Effector CD8-positive, alpha-beta T cell (primary cell): Measurements from ENCODE around the gene KANK4.
"Not testable (repeated sequence)": the region's sequence is repeated elsewhere in the genome, so short reads cannot be mapped to it uniquely, and the experiment has no call there.

ENCODE experiments used
- DNase-seq: peaks from one replicate; lab custom pipeline; 2025; lab: John Stamatoyannopoulos, UW

Gene KANK4

DNA sequence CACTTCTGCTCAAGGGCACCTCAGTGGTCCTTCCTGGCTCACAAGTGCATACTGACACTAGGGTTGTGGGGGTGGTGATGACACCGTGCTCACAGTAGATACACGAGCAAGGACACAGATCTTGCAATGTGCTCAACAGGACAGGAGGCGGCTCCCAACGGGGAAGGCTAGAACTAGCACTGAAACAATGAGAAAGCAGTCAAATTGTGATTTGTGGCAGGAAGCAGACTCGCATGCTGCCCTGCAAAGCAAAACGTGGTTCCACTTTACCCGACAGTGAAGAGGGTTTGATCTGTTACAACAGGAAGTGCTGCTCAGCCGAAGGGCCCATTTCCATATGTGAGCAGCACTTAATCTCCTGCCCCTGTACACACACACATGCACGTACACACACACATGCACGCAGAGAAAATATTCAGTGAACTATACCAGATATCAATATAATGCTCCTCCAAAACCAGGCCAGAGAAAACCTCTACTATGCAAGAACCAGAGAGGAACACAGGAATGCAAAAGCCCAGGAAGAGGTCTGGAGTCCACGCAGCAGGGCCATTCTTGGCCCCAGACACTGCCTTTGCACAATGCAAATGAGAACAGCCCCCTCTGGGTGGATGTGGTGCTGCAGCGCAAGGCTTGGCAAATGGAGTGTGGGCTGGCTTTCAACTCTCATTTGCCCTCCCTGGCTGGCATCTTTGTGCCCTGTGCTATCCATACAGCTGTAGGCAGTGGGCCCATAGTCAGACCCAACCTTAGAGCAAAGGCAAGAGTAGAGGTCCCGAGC, 47.1 kb downstream of the KANK4 start:
- peak; percentile 2 for DNase-seq

DNA sequence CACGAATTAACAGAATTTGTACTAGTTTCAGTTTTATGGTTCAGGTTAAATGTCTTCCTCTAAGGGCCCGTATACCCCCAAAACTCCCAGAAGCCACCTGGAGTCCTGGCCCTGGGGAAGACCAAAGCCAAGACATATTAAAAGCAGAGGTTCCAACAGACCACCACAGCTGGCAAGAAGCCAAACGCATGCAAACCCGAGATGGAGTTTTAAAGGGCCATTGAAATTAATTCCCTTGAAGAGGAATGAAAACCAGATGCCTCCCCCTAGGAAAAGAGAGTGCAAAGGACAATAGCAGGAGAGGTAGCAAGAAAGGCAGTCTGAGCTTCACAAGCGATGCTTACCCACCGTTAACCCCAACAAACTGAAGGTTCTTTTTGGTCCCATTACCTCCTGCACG, 48.1 kb downstream of the KANK4 start:
- no peak for DNase-seq

GRCh38 chr1:62269851-62270495, 49.3 kb downstream of the KANK4 start:
- DNase-seq = no peak

GRCh38 chr1:62269439-62269838, 49.8 kb downstream of the KANK4 start:
- DNase-seq = no peak

DNA sequence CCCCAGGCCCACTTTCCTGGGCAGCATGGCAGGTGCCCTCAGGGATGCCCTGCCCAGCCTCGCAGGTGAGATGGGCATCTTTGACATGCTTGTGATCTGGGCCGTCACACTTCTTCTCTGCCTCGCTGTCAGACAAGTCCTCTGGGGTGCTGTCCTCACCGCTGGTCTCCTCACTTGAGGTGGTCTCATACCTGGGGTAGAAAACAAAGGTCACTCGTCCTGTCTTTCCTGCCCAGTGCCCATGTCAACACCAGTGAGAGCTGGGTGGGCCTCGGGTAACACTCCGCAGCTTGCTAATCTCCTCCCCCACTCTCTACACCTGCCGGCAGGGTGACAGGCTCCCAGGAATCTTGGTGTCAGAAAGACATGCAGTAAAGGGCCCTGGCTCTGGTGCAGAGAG, 50.9 kb downstream of the KANK4 start:
- no peak for DNase-seq

DNA sequence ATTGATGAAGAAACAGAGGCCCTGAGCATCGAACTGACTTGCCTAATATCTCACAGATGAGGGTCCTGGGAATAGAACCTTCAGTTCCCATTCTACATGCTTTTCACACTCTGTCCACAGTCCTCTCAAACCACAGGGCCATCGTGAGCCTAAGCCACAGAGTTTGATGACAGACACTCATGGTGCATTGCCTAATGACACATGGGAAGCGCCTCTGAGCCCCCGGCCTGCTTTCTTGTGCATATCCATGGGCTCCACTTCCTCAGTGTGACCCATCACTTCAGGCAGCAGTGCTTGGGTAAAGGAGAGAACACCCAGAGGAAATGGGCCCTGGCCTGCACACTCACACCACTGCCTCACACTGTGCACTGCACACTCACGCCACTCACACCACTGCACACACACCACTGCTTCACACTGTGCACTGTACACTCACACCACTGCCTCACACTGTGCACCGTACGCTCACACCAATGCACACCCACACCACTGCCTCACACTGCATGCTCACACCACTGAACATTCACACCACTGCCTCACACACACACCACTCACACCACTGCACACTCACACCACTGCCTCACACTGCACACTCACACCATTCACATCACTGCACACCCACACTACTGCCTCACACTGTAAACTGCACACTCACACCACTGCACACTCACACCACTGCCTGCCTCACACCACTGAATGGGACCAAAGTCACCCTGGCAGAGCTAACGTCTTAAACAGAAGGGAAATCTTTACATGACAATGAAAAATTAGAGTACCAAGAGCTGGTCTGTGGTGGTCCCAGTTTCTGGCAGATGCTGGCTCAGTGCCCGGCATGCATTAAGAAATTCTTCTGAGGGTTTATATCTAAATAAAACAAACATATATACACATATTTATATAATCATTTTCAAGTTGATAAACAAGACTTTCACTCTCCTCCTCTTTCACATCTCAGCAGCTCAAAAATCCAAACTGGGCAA, 53.0 kb downstream of the KANK4 start:
- DNase-seq = no peak

DNA sequence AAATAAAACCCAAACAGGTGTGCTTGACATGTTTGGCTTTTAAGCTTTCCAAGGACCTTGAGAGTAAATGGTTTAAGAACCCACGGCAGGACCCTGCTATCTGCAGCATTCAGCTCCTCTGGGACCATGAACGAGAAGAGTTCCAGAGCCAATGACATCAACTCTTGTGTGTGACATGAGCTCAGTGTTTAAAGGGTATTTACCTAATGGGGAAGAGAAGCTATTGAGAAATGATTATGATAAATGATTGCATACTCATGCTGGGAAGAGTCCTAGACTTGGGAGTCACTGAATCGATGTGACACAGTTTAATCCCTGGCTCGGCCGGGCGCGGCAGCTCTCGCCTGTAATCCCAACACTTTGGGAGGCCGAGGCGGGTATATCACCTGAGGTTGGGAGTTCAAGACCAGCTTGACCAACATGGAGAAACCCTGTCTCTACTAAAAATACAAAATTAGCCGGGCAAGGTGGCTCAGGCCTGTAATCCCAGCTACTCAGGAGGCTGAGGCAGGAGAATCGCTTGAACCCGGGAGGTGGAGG, 55.4 kb downstream of the KANK4 start:
- no peak for DNase-seq

DNA sequence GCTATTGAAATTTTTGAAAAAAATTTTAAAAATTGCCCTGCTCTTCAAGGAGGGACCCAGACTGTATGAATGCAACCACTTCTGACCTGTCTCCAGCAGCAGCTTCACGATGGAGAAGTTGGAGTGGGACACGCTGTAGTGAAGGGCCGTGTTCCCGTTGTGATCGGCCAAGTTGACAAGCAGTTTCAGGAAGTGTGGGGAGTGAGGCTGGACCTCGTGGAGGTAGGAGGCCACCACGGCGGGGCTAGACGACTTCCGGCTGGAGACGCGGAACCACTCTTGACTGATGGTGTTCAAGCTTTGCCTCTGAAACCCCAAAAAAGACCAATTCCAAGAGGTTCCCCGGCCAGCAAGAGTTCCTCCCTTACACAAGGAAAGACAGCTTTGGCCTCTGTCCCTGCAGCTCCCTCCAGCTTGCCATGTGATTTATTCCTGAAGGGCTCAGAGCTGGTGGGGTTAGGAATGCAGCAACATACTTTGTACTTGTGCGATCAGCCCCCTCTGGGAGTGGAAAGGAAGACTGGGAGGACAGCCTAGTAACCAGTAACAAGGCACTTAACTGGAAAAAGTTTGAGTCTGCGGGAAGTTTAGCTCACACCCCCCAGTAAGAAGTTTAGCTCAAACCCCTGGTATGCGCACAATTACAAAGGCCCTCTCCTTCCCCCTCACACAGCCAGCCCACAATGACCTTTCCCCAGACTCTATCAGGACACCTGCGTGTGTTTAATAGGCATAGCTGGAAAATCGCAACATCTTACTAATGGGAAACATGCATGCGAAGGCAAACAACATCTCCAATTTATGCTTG, 56.0 kb downstream of the KANK4 start:
- DNase-seq = no peak

GRCh38 chr1:62260688-62261087, 58.5 kb downstream of the KANK4 start:
- no peak for DNase-seq

DNA sequence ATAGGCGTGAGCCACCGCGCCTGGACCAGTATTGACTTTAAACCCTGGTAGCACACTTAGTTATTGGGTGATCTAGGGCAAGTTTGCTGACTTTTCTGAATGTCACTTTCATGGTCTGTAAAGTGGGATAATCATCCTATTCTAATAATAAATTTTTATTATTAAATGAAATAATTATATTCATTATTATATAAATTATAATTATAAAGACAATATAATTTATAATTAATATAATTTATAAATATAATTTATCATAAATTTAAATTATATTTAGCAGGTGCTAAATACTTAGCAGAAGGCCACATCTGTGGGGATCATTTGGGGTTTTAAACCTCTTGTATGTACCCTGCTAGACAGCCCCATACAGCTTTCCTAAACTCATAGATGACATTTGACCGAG, 59.7 kb downstream of the KANK4 start:
- no peak for DNase-seq

DNA sequence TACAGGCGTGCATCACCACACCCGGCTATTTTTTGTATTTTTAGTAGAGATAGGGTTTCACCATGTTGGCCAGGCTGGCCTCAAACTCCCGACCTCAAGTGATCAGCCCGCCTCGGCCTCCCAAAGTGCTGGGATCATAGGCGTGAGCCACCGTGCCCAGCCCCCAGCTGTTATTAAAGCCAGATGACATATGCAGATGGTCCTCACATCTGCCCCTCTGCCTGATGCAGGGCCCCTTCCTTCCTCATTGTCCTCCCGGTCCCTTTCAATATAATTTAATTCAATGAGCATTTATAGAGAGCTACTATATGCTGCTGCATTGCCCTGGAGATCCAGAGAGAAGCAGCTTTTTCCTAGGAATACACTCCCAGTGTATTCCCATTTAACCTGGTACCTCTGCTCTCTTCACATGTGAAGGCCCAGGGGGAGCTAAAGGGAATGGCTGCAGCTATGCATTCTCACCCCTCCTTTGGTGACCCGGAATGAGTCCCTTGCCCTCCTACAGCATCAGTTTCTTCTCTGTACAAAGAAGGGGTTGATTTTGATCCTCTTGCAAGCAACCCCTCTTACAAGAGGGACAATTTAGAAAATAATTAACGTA, 69.0 kb downstream of the KANK4 start:
- no peak for DNase-seq

GRCh38 chr1:62247391-62248168, 71.7 kb downstream of the KANK4 start:
- DNase-seq = no peak

DNA sequence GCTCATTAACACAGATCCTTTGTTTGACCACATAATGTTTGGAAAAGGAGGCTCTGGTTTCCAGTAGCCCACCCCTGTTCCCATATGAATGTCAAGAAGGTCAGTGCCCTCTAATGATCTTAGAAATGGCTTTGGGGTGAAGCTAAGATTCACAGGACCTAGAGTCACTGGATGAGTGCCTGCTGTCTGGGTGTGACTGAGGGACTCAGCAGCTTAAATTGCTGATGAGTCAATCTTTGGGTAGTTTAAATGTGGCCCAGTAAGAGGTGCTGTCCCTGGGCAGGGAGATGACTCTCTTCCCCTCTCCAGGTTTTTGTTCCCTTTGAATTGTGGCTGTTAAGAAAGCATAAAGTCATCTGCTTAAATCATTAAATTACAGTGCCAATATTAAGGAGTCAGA, 74.0 kb downstream of the KANK4 start:
- DNase-seq = no peak

DNA sequence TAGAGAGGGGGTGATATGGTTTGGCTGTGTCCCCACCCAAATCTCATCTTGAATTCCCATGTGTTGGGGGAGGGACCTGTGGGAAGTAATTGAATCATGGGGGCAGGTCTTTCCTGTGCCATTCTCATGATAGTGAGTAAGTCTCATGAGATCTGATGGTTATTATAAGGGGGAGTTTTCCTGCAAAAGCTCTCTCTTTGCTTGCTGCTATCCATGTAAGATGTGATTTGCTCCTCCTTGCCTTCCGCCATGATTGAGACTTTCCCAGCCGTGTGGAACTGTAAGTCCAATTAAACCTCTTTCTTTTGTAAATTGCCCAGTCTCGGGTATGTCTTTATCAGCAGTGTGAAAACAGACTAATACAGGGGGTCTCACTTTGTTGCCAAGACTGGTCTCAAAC, 74.9 kb downstream of the KANK4 start:
- not testable (repeated sequence) for DNase-seq

DNA sequence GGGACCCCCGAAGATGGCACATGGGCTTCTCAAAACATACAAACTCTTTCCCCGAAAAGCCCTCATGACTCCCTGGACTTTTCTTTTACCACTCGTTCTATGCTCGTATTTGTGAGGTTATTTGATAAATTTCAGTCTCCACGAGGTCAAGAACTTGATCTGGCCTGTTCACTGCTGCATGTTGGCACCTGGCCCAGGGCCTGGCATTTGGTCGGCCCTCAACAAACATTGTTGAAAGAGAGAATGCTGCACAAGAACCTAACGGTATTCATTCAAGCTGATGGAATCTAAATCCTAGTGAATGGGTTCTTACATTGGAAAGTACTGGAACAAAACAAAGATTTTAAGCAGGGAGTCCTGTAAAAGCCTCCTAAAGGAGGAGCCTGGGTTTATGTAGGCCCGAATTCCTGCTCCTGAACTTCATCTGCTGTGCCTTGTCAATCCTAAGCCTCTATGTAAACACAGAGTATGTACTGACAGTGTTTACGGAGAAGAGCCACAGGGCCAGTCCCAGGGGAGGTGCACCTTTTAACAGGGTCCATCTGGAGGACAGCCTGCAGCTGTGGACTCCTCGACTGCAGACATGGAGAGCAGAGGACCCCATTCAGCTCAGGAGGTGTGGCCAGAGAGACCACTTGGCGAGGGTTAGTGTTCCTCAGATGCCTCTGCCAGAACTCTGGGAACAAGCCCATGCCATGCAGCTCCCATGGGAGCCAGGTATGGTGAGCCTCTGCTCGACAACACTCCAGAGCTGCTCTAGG, 77.7 kb downstream of the KANK4 start:
- no peak for DNase-seq

DNA sequence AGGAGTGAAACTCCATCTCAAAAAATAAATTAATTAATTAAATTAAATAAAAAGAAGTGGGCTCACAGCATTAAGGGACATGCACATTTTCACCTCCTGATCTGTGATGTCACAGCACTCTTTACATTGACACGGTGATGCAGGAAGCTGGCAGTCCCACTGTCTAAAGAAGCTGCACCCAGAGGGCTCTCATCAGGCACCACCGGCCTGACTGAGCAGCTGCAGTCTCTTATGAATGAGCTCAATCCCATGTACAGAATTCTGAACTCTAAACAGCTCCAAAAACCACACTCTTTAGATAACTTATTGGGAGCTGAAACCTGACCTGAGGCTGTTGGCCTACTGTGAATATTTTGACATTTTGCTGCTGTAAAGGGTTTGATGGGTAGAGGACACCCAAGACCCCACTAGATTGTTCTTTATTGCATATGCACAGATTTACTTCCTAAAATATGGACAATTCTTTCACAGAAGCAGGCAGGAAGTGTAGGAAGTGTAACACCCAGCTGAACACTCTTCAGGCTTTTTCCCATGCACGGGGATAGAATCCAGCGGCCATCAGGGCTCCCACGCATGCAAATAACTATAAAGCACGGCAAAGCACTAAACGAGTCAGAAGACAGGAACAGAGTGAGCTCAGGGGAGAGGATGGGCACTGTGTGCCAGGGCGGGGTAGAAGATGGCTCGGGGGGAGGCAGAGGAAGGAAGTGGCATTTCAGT, 78.4 kb downstream of the KANK4 start:
- DNase-seq = no peak

DNA sequence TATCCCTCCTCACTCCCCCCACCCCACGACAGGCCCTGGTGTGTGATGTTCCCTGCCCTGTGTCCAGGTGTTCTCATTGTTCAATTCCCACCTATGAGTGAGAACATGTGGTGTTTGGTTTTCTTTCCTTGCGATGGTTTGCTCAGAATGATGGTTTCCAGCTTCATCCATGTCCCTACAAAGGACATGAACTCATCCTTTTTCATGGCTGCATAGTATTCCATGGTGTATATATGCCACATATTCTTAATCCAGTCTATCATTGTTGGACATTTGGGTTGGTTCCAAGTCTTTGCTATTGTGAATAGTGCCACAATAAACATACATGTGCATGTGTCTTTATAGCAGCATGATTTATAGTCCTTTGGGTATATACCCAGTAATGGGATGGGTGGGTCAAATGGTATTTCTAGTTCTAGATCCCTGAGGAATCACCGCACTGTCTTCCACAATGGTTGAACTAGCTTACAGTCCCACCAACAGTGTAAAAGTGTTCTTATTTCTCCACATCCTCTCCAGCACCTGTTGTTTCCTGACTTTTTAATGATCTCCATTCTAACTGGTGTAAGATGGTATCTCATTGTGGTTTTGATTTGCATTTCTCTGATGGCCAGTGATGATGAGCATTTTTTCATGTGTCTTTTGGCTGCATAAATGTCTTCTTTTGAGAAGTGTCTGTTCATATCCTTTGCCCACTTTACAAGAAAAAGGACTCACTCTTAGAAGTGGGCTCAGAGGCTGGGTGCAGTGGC, 79.4 kb downstream of the KANK4 start:
- not testable (repeated sequence) for DNase-seq

GRCh38 chr1:62238507-62238906, 80.7 kb downstream of the KANK4 start:
- DNase-seq = no peak
